GM18858 (cell line): ENCODE measurements around the gene ZP3.
"Not testable (repeated sequence)": the region's sequence is repeated elsewhere in the genome, so short reads cannot be mapped to it uniquely, and the experiment has no call there.

Source experiments
- ATAC-seq: cut with Tn5 transposase; IDR thresholded peaks from one replicate; pipeline ENCODE4 v1.9.1; 2021; ENCODE audit not compliant: unreplicated experiment

Gene ZP3

DNA sequence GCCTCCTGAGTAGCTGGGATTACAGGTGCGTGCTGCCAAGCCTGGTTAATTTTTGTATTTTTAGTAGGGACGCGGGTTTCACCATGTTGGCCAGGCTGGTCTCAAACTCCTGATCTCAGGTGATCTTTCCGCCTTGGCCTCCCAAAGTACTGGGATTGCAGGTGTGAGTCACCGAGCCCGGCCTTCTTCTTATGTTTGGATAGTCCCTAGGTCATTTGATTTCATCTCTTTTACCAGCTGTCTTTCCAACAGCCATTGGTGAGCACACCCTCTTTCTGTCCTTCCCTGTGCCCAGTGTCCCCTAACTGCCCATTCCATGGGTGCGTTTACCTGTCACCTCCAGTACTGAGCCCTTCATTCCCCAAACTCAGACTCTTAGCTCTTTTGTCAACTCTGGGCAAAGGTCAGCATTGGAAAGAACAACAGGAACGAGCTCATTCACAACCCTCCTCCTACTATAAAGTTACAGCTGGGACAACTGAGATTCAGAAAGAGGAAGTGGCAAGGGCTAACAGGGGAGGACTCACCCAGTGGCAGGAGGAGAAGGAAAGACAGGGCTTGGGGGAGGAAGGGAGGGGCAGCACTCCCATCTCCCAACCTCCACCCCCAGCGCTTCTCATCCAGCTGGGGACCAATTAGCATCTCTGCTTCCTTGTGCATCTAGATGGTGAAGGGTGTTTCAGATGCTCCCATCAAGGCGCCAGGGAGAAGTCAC, 20.8 kb upstream of the ZP3 start:
- no peak for ATAC-seq

- ATAC-seq = no peak
These were observed 19.0 kb upstream of the ZP3 start for GRCh38 chr7:76405738-76406137.

- ATAC-seq = no peak
These were observed 17.0 kb upstream of the ZP3 start for GRCh38 chr7:76407718-76408117.

DNA sequence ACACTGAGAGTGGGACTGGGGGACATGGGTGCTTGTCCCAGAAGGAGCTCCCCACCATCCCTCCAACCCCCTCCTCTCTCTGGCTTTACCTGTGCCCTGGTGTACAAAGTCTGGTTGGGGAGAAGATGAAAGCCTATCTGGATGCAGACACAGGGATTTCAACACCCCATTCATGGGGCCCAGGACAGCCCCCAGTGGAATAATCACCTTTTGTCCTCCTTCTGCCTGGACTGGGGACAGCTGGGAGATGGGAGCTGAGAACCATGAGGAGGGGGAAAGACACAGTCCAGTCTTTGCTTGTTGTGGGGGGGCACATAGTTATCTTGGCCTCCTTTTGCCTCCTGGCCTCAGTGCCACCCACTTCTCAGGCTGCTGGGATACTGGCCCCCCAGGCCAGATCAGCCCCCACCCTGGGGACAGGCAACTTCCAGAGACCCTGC, 16.6 kb upstream of the ZP3 start:
- no peak for ATAC-seq

DNA sequence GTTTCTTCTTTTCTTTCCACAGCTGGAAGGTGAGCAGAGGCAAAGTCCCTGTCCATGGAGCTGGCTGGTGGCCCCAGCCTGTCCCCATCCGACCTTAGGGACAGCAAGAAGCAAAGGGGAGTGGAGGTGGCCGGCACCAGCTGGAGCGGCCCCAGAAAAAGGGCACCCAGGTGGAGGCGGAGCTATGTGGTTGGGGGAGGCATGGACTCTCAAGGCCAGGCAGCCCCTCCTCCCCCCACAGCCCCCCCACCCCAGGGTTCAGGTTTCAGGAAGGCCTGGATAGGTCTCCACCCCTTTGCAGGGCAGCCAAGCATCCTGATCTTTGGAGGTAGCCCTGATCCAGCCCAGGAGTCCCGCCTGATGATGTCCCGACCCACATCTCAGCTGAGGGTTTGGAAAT, 15.2 kb upstream of the ZP3 start, which contains the start of gene SSC4D:
Gene SSC4D (minus strand): TSS at position 161 of the 400 bp plus-strand sequence. CDS start 5,258 bp downstream, outside the sequence.
- no peak for ATAC-seq

- ATAC-seq = no peak
These were observed 13.1 kb upstream of the ZP3 start for GRCh38 chr7:76411626-76412025.

GRCh38 chr7:76412249-76412648, 12.5 kb upstream of the ZP3 start:
- no peak for ATAC-seq

- not testable (repeated sequence) for ATAC-seq
These were observed 7.0 kb upstream of the ZP3 start for GRCh38 chr7:76417654-76418310.

DNA sequence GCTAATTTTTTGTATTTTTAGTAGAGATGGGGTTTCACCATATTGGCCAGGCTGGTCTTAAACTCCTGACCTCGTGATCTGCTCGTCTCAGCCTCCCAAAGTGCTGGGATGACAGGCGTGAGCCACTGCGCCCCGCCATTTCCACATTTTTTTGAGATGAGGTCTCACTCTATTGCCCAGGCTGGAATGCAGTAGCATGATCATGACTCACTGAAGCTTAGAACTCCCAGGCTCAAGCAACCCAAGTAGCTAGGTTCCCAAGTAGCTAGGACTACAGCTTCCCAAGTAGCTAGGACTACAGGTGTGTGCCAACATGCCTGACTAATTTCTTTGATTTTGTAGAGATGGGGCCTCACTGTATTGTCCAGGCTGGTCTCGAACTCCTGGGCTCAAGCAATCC, 3.7 kb upstream of the ZP3 start:
- not testable (repeated sequence) for ATAC-seq

GRCh38 chr7:76423666-76424412, 911 bp upstream of the ZP3 start:
- no peak for ATAC-seq

- ATAC-seq = no peak
These were observed 406 bp downstream of the ZP3 start for GRCh38 chr7:76425156-76425555.

DNA sequence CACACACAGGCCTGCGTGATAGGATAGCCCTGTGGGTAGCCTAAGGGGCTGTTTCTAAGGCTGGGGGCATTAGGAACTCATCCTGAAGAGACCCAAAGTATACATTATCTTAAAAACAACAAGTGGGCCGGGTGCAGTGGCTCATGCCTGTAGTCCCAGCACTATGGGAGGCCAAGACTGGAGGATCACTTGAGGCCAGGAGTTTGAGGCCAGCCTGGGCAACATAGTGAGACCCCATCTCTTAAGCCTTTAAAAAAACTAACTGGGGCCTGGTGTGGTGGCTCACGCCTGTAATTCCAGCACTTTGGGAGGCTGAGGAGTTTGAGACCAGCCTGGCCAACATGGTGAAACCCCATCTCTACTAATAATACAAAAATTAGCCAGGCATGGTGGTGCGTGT, 808 bp downstream of the ZP3 start:
- not testable (repeated sequence) for ATAC-seq

DNA sequence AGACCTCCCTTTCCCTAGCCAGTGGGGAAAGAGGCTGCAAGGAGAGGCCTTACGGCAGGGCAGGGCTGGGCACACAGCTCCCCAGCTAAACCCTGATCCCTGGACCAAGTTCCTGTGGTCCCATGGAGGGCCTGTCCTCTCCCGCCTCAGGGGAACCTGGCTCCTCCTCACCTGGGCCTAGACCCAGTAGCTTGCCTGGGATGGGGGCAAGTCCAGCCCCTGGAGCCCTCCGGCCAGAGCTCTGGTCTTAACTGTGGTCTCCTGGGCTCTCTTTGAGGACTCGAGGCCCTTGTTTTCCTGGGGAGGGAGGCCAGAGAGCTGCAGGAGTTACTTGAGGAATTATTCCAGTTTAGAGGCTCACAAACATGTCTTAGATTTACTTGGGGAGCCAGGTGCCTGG, 1.5 kb downstream of the ZP3 start:
- no peak for ATAC-seq

DNA sequence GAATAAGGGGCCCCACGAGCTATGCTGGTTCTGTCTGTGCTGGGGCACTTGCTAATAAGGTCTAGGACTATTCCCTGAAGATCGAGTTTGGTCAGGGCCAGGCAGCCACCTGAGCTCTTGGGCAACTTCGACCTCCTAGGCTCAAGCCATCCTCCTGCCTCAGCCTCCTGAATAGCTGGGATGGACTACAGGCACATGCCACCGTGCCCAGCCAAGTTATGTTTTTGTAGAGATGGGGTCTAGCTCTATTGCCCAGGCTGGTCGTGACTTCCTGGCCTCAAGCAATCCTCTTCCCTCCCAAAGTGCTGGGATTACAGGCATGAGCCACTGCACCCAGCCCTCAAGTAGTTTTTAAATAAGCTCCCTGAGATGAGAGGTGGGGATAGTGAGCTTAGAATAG, 2.9 kb downstream of the ZP3 start:
- ATAC-seq = no peak

- ATAC-seq = no peak
These were observed 3.5 kb downstream of the ZP3 start for GRCh38 chr7:76428149-76428823.

GRCh38 chr7:76428868-76429805, 4.4 kb downstream of the ZP3 start:
- ATAC-seq = no peak

- no peak for ATAC-seq
These were observed 5.5 kb downstream of the ZP3 start for GRCh38 chr7:76430211-76430610.

- no peak for ATAC-seq
These were observed 6.1 kb downstream of the ZP3 start for GRCh38 chr7:76430836-76431235.

DNA sequence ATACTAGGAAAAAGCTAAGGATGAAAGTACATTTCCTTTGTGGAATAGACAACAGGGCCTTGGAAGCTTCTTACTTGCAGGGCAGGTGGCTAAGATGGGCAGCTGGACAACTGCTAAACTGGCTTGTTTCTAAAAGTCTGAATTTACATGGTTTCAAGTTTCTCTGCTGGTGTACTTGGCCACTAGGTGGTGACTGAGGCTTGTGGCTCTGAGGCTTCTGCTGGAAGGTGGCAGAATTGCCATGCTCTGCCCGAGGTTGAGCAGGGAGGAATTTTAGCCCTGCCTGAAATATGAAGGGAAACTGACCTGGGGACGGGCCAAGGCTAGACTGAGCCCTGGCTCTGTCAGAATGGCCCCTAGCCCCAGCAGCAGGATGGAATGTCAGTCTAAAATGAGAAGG, 13.1 kb downstream of the ZP3 start:
- peak; percentile 64 for ATAC-seq
